Duodenal mucosa (tissue), 2 donors: ENCODE data around the gene CHD1L.

Source experiments
- H3K27ac ChIP-seq: one replicate; pipeline ENCODE4 v1.7.0; 2013; ENCODE audit warnings: low read depth, low read length
- H3K27me3 ChIP-seq, 2 donors: one replicate each; pipeline ENCODE4 v1.7.0; 2013; ENCODE audit warnings: low read length in 2 of 2, control low read depth in 1 of 2; ENCODE audit not compliant: insufficient read depth in 2 of 2, control insufficient read depth in 1 of 2
- H3K36me3 ChIP-seq, 2 donors: one replicate each; pipeline ENCODE4 v1.7.0; 2013; ENCODE audit warnings: low read length in 2 of 2, control low read depth in 1 of 2; ENCODE audit not compliant: insufficient read depth in 2 of 2, control insufficient read depth in 1 of 2
- H3K4me1 ChIP-seq, 2 donors: one replicate each; pipeline ENCODE4 v1.7.0; 2013; ENCODE audit warnings: low read length in 2 of 2, control low read depth in 1 of 2; ENCODE audit not compliant: insufficient read depth in 2 of 2, control insufficient read depth in 1 of 2
- H3K4me3 ChIP-seq, 2 donors: one replicate each; pipeline ENCODE4 v1.7.0; 2013; ENCODE audit warnings: low read length in 2 of 2, low read depth in 1 of 2
- H3K9ac ChIP-seq, 2 donors: one replicate each; pipeline ENCODE4 v1.7.0; 2013; ENCODE audit warnings: low read length in 2 of 2, low read depth in 1 of 2
- H3K9me3 ChIP-seq, 2 donors: one replicate each; pipeline ENCODE4 v1.7.0; 2013; ENCODE audit warnings: low read length in 2 of 2, control low read depth in 1 of 2; ENCODE audit not compliant: control insufficient read depth in 1 of 2

Gene CHD1L

GRCh38 chr1:147243228-147243685 is 773 bp downstream of the CHD1L start:
- peak overlapping the region; percentile 83 for H3K27ac ChIP-seq
- H3K36me3 ChIP-seq: peaks cover 0 to 3% of the 10 kb centered on the region in 2 donors
- no peaks in the 10 kb centered on the region for H3K27me3 ChIP-seq
- H3K9me3 ChIP-seq: no peaks in the 10 kb centered on the region
- peak overlapping the region; percentile 76 to 79 for H3K9ac ChIP-seq
- peaks cover 33 to 35% of the 10 kb centered on the region in 2 donors for H3K4me1 ChIP-seq
- H3K4me3 ChIP-seq: peak overlapping the region; percentile 79 to 95

GRCh38 chr1:147243841-147244240 is 1.4 kb downstream of the CHD1L start:
- Histone ChIP-seq H3K4me1 (peaks cover 27 to 29% of the 10 kb centered on the region in 2 donors), H3K9me3 (no peaks in the 10 kb centered on the region), H3K27me3 (no peaks in the 10 kb centered on the region), H3K27ac (no peak overlapping the region), H3K9ac (peak overlapping the region; percentile 76 to 79), H3K36me3 (peaks cover 0 to 3% of the 10 kb centered on the region in 2 donors), H3K4me3 (peak overlapping the region; percentile 79 to 95)

GRCh38 chr1:147245129-147245528 is 2.6 kb downstream of the CHD1L start:
- Histone ChIP-seq H3K9me3 (no peaks in the 10 kb centered on the region), H3K9ac (no peak overlapping the region), H3K4me1 (peaks cover 14 to 20% of the 10 kb centered on the region in 2 donors), H3K36me3 (peaks cover 0 to 3% of the 10 kb centered on the region in 2 donors), H3K27me3 (no peaks in the 10 kb centered on the region), H3K27ac (no peak overlapping the region), H3K4me3 (no peak overlapping the region)

GRCh38 chr1:147245586-147246021 is 3.1 kb downstream of the CHD1L start:
- Histone ChIP-seq H3K27ac (no peak overlapping the region), H3K9me3 (no peaks in the 10 kb centered on the region), H3K9ac (no peak overlapping the region), H3K36me3 (peaks cover 0 to 3% of the 10 kb centered on the region in 2 donors), H3K4me3 (no peak overlapping the region), H3K4me1 (peaks cover 14 to 20% of the 10 kb centered on the region in 2 donors), H3K27me3 (no peaks in the 10 kb centered on the region)

GRCh38 chr1:147246044-147246690 is 3.7 kb downstream of the CHD1L start:
- Histone ChIP-seq H3K27ac (no peak overlapping the region), H3K9ac (no peak overlapping the region), H3K4me3 (no peak overlapping the region), H3K27me3 (no peaks in the 10 kb centered on the region), H3K36me3 (peaks cover 0 to 3% of the 10 kb centered on the region in 2 donors), H3K4me1 (peaks cover 14 to 20% of the 10 kb centered on the region in 2 donors), H3K9me3 (no peaks in the 10 kb centered on the region)

GRCh38 chr1:147246910-147247655 is 4.6 kb downstream of the CHD1L start:
- no peaks in the 10 kb centered on the region for H3K9me3 ChIP-seq
- H3K27ac ChIP-seq: no peak overlapping the region
- H3K36me3 ChIP-seq: peaks cover 0 to 3% of the 10 kb centered on the region in 2 donors
- no peak overlapping the region for H3K9ac ChIP-seq
- H3K4me3 ChIP-seq: no peak overlapping the region
- peaks cover 8 to 15% of the 10 kb centered on the region in 2 donors for H3K4me1 ChIP-seq
- no peaks in the 10 kb centered on the region for H3K27me3 ChIP-seq

GRCh38 chr1:147247656-147248238 is 5.3 kb downstream of the CHD1L start:
- H3K9me3 ChIP-seq: no peaks in the 10 kb centered on the region
- H3K27ac ChIP-seq: no peak overlapping the region
- H3K36me3 ChIP-seq: peaks cover 0 to 6% of the 10 kb centered on the region in 2 donors
- peaks cover 6 to 12% of the 10 kb centered on the region in 2 donors for H3K4me1 ChIP-seq
- no peak overlapping the region for H3K4me3 ChIP-seq
- no peak overlapping the region for H3K9ac ChIP-seq
- H3K27me3 ChIP-seq: no peaks in the 10 kb centered on the region

GRCh38 chr1:147252540-147252939 is 10.1 kb downstream of the CHD1L start:
- Histone ChIP-seq H3K9me3 (no peaks in the 10 kb centered on the region), H3K36me3 (peaks cover 6 to 19% of the 10 kb centered on the region in 2 donors), H3K9ac (no peak overlapping the region), H3K4me3 (no peak overlapping the region), H3K27ac (no peak overlapping the region), H3K4me1 (peaks cover 0 to under 1% of the 10 kb centered on the region in 2 donors), H3K27me3 (no peaks in the 10 kb centered on the region)

- no peak overlapping the region for H3K27ac ChIP-seq
- H3K27me3 ChIP-seq: no peaks in the 10 kb centered on the region
- no peaks in the 10 kb centered on the region for H3K4me1 ChIP-seq
- no peak overlapping the region for H3K4me3 ChIP-seq
- H3K9me3 ChIP-seq: no peaks in the 10 kb centered on the region
- H3K36me3 ChIP-seq: peaks cover 25 to 52% of the 10 kb centered on the region in 2 donors
- H3K9ac ChIP-seq: no peak overlapping the region
Observed at GRCh38 chr1:147260956-147261355, 18.5 kb downstream of the CHD1L start.
